ENCODE results near the gene MMS19. TPM values are rescaled to one million over a fixed set of nuclear protein-coding genes. Genes with fewer than 3 reads are reported as not detected.
A peak's percentile ranks its signal among the peaks of the same experiment; 100 is the strongest.
"Not testable (repeated sequence)": the region's sequence is repeated elsewhere in the genome, so short reads cannot be mapped to it uniquely, and the experiment has no call there.

The MMS19 gene
- total RNA-seq, 1 experiment from 2014 or later = 40.6 TPM

- peak; percentile 89 for DNase-seq (ENCODE audit: low read depth)
- in situ Hi-C loops (cut with HindIII; ENCODE audit: low pct_unique_long_range_greater_than_20kb, low sequenced_read_pairs) = no loop called here
Observed at GRCh38 chr10:97445722-97446639, 52.2 kb downstream of the MMS19 start, which contains the start of the genes EXOSC1 and ZDHHC16. TSS of gene EXOSC1 (minus strand) at chr10:97446006. CDS start at chr10:97445985, 21 bp downstream. TSS of gene ZDHHC16 (plus strand) at chr10:97446175. CDS start at chr10:97451676, 5,501 bp downstream.

DNA sequence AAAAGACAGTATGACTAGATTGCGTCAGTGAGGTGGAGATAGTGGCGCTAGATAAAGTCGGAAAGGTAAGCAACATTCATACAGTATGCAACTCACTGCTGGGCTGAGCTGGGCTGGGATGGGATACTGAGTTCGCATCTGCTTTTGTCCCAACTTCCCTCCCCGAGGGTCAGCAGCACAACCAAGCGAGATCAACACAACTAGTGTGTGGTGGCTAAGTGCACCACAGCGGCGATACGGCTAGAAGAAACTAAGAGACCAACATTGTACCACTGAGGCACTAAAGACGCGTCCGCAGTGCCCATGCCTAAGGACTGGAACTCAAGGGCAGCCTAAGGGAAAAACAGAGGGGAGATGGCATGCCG, 52.9 kb downstream of the MMS19 start:
- in situ Hi-C loops (cut with HindIII; ENCODE audit: low pct_unique_long_range_greater_than_20kb, low sequenced_read_pairs) = no loop called here
- no peak for DNase-seq (ENCODE audit: low read depth)

GRCh38 chr10:97444212-97444611, 54.0 kb downstream of the MMS19 start:
- in situ Hi-C loops (cut with HindIII; ENCODE audit: low pct_unique_long_range_greater_than_20kb, low sequenced_read_pairs) = no loop called here
- no peak for DNase-seq (ENCODE audit: low read depth)

GRCh38 chr10:97442277-97442676, 55.9 kb downstream of the MMS19 start:
- DNase-seq (ENCODE audit: low read depth) = no peak
- in situ Hi-C loops (cut with HindIII; ENCODE audit: low pct_unique_long_range_greater_than_20kb, low sequenced_read_pairs) = no loop called here

GRCh38 chr10:97435211-97435610, 63.0 kb downstream of the MMS19 start:
- no peak for DNase-seq (ENCODE audit: low read depth)
- in situ Hi-C loops (cut with HindIII; ENCODE audit: low pct_unique_long_range_greater_than_20kb, low sequenced_read_pairs) = no loop called here

- in situ Hi-C loops (cut with HindIII; ENCODE audit: low pct_unique_long_range_greater_than_20kb, low sequenced_read_pairs) = no loop called here
Observed at GRCh38 chr10:97434557-97434956, 63.7 kb downstream of the MMS19 start.

DNA sequence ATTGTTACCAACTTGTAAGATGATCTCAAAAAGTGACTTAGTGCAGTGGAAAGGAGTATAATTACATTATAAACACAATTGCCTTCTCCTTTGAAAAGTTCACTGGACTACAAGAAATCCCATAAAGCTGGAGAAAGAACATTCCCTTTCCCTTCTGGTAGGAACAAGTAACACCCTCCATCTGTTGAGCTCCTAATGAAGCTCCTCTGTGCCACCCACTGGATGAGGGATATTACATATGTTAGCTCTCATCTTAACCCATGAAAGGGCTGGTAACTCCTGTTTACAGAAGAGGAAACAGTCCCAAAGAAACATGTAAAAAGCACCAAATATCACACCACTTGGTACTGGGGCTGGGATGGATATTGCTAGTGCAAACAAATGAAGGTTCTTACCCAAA, 64.2 kb downstream of the MMS19 start:
- peak; percentile 33 for DNase-seq (ENCODE audit: low read depth)

More at GRCh38 chr10:97434557-97434956, 63.7 kb downstream of the MMS19 start:
- no peak for DNase-seq (ENCODE audit: low read depth)

GRCh38 chr10:97428572-97428981, 69.6 kb downstream of the MMS19 start:
- peak; percentile 36 for DNase-seq (ENCODE audit: low read depth)
- in situ Hi-C loops (cut with HindIII; ENCODE audit: low pct_unique_long_range_greater_than_20kb, low sequenced_read_pairs) = no loop called here

More for the DNA sequence above, 64.2 kb downstream of the MMS19 start:
- in situ Hi-C loops (cut with HindIII; ENCODE audit: low pct_unique_long_range_greater_than_20kb, low sequenced_read_pairs) = no loop called here

- peak; percentile 46 for DNase-seq (ENCODE audit: low read depth)
- in situ Hi-C loops (cut with HindIII; ENCODE audit: low pct_unique_long_range_greater_than_20kb, low sequenced_read_pairs) = no loop called here
Observed at GRCh38 chr10:97427571-97428179, 70.5 kb downstream of the MMS19 start.

DNA sequence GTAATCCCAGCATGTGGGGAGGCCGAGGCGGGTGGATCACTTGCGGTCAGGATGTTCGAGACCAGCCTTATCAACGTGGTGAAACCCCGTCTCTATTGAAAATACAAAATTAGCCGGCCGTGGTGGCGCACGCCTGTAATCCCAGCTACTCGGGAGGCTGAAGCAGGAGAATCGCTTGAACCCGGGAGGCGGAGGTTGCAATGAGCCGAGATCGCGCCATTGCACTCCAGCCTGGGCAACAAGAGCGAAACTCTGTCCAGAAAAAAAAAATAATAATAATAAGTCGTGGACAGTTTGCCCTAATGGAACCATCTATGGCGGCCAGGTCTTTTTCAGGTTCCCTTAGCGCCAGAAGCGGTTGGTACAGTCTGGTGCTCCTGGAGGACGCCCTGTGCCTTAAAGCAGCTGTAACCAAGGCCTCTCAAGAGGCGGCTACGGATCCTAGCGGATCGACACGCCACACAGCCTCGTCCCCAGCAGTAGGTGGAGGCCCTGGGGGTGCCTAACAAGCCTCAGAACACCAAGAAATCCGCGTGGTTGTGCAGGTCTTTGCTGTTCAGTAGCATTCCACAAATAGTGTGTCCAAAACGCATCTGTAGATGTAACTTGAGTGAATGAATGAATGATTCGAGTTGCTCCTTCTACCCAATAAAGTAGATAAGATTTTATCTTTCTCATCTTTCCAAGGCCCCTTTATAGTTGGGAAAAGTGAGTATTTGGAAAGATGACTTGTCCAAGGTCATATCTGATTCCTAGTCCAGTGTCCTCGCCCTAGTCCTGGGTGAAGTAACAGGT, 71.2 kb downstream of the MMS19 start:
- no peak for DNase-seq (ENCODE audit: low read depth)

GRCh38 chr10:97425964-97426775, 72.1 kb downstream of the MMS19 start, which contains the start of gene PGAM1:
TSS of gene PGAM1 (plus strand) at chr10:97426191. CDS start at chr10:97426308, 117 bp downstream.
- in situ Hi-C loops (cut with HindIII; ENCODE audit: low pct_unique_long_range_greater_than_20kb, low sequenced_read_pairs) = no loop called here
- DNase-seq (ENCODE audit: low read depth) = peak; percentile 97

More for the DNA sequence above, 71.2 kb downstream of the MMS19 start:
- in situ Hi-C loops (cut with HindIII; ENCODE audit: low pct_unique_long_range_greater_than_20kb, low sequenced_read_pairs) = no loop called here

DNA sequence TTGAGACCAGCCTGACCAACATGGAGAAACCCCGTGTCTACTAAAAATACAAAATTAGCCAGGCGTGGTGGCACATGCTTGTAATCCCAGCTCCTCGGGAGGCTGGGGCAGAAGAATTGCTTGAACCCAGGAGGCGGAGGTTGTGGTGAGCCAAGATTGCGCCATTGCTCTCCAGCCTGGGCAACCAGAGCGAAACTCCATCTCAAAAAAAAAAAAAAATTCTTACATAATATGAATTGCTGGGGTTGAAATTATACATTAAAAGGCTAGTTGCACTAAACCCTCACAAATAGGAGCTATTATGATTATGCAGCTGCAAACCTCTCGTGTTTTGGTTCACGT, 74.5 kb downstream of the MMS19 start:
- DNase-seq (ENCODE audit: low read depth); in situ Hi-C loops (cut with HindIII; ENCODE audit: low pct_unique_long_range_greater_than_20kb, low sequenced_read_pairs): not testable (repeated sequence)

GRCh38 chr10:97416565-97416964, 81.7 kb downstream of the MMS19 start:
- DNase-seq (ENCODE audit: low read depth) = no peak
- in situ Hi-C loops (cut with HindIII; ENCODE audit: low pct_unique_long_range_greater_than_20kb, low sequenced_read_pairs) = no loop called here

DNA sequence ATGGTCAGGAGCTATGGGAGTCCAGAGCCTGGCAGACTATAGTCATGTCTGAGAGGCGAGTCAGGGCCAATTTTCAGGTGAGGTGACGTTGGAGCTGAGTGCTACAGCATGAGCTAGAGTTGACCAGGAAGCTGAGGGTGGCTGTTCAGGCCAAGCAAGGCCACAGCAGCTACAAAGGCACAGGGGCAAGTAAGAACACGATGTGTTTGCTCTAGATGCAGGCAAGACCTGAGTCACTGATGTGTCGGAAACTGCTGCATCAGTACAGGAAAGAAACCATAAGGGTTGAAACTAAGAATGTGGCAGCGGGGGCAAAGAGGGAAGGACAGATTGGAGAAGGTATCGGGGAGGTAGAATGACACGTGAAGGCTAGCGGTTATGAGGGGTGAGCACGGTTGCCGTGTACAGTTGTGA, 85.3 kb downstream of the MMS19 start:
- in situ Hi-C loops (cut with HindIII; ENCODE audit: low pct_unique_long_range_greater_than_20kb, low sequenced_read_pairs) = no loop called here
- DNase-seq (ENCODE audit: low read depth) = peak; percentile 62

DNA sequence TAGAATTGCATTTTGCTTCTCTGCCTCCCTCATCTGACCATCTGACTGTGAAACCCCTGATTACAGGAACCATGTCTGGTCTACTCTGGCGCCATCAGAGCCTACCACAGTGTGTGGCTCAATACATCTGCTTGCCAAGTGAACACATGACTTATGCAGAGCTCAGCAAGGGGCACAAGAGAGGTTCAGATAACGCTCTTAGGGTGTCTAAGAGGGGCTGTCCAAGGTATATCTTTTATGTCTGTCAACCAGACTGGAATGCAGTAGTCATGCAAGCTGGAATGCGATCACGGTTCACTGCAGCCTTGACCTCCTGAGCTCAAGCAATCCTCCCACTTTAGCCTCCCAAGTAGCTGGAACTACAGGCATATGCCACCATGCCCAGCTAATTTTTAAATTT, 86.8 kb downstream of the MMS19 start:
- in situ Hi-C loops (cut with HindIII; ENCODE audit: low pct_unique_long_range_greater_than_20kb, low sequenced_read_pairs) = no loop called here
- peak; percentile 72 for DNase-seq (ENCODE audit: low read depth)

GRCh38 chr10:97408496-97408992, 89.7 kb downstream of the MMS19 start:
- in situ Hi-C loops (cut with HindIII; ENCODE audit: low pct_unique_long_range_greater_than_20kb, low sequenced_read_pairs) = no loop called here

More at GRCh38 chr10:97408496-97408992, 89.7 kb downstream of the MMS19 start:
- no peak for DNase-seq (ENCODE audit: low read depth)
